Measurements from ENCODE around the gene MPND. TPM values are rescaled to one million over a fixed set of nuclear protein-coding genes. Genes with fewer than 3 reads are reported as not detected.
A peak's percentile ranks its signal among the peaks of the same experiment; 100 is the strongest.

MPND gene
- total RNA-seq (10 to 100 TPM; 10.3 to 11.0 TPM), total RNA-seq (2.2 to 22.7 (median 12.3) reads per million in 172 experiments)
- polyA plus RNA-seq (2013, experiment 1 of 2) = 14.6 TPM
- polyA plus RNA-seq (2013, experiment 2 of 2) = 15.8 TPM

GRCh38 chr19:4343370-4344307 is at the start of gene MPND:
TSS of gene MPND (plus strand) at chr19:4343562. CDS start at chr19:4343594, 32 bp downstream.
- CTCF ChIA-PET = interaction anchor here (0.5 to 3.6 kb wide), 9 partner anchors 9 to 101 kb away, joined by 3 to 27 read pairs (median 5); partner anchors contain the start of genes SH3GL1 and YJU2
- H3K36me3 Mint-ChIP-seq (ENCODE audit: low read depth) = peaks cover 18% of the 10 kb centered on the region
- no peaks in the 10 kb centered on the region for H3K27me3 Mint-ChIP-seq
- no peaks in the 10 kb centered on the region for H3K27me3 ChIP-seq (ENCODE audit: control insufficient read depth in 1 of 2, insufficient read depth in 2 of 2, low read length in 2 of 2)
- H3K9me3 Mint-ChIP-seq = no peaks in the 10 kb centered on the region
- no peak for TF ChIP-seq CTCF (IDR thresholded peaks at IDR 0.05)
- H3K9me3 ChIP-seq (ENCODE audit: control insufficient read depth in 1 of 2, insufficient read depth in 1 of 2, low read length in 2 of 2) = no peaks in the 10 kb centered on the region
- H3K36me3 ChIP-seq (ENCODE audit: insufficient read depth, low read length) = peaks cover 5% of the 10 kb centered on the region
- POLR2A ChIA-PET = interaction anchor here (0.9 to 2.9 kb wide), 27 partner anchors 9 to 581 kb away, joined by 3 to 43 read pairs (median 7); partner anchors contain the start of genes CHAF1A, DPP9, EEF2 and FSD1
- H3K4me3 Mint-ChIP-seq = peak within 1 kb of the TSS; percentile 91
- DNase-seq (peak; percentile 81 to 95 (median 93)), ATAC-seq (ENCODE audit: poor library complexity) (peak; percentile 65)
- H3K4me1 Mint-ChIP-seq (ENCODE audit: low read depth) = peaks cover 29% of the 10 kb centered on the region
- H3K4me1 ChIP-seq (ENCODE audit: insufficient read depth, low read length) = peaks cover 32% of the 10 kb centered on the region
- H3K4me3 ChIP-seq (ENCODE audit: low read length) = peak within 1 kb of the TSS; percentile 93
- intact Hi-C loops (cut with DNase I, micrococcal nuclease) = loop anchor here (1.0 to 5.0 kb wide), 7 partner anchors 41 to 294 kb away; partner anchors contain the start of genes TMIGD2 (in 2 of the 2), YJU2 (in 2 of the 2), ANKRD24 (in 1 of the 2) and CHAF1A (in 1 of the 2)
- H3K27ac Mint-ChIP-seq = peak within 1 kb of the TSS; percentile 83
- H3K27ac ChIP-seq (ENCODE audit: low read depth in 1 of 2, low read length in 2 of 2) = peak within 1 kb of the TSS; percentile 70 to 92

- Histone ChIP-seq H3K27me3 (ENCODE audit: control insufficient read depth in 1 of 2, insufficient read depth in 2 of 2, low read length in 2 of 2) (no peaks in the 10 kb centered on the region), H3K27ac (ENCODE audit: low read depth in 1 of 2, low read length in 2 of 2) (no peak overlapping the region), H3K4me1 (ENCODE audit: insufficient read depth, low read length) (peaks cover 11% of the 10 kb centered on the region), H3K36me3 (ENCODE audit: insufficient read depth, low read length) (peaks cover 2% of the 10 kb centered on the region), H3K4me3 (ENCODE audit: low read length) (no peak overlapping the region), H3K9me3 (ENCODE audit: control insufficient read depth in 1 of 2, insufficient read depth in 1 of 2, low read length in 2 of 2) (no peaks in the 10 kb centered on the region)
- ATAC-seq (ENCODE audit: poor library complexity) (no peak), DNase-seq (no peak)
- Mint-ChIP-seq H3K4me3 (no peak overlapping the region), H3K27me3 (no peaks in the 10 kb centered on the region), H3K4me1 (ENCODE audit: low read depth) (peaks cover 8% of the 10 kb centered on the region), H3K27ac (no peak overlapping the region), H3K9me3 (no peaks in the 10 kb centered on the region), H3K36me3 (ENCODE audit: low read depth) (peaks cover 27% of the 10 kb centered on the region)
- ChIA-PET CTCF (no interaction called here), POLR2A (no interaction called here)
- intact Hi-C loops (cut with DNase I, micrococcal nuclease) = no loop called here
- TF ChIP-seq CTCF (IDR thresholded peaks at IDR 0.05) = no peak
Measured at GRCh38 chr19:4294389-4294788, 49.0 kb upstream of the MPND start.

GRCh38 chr19:4295972-4296771 is 47.2 kb upstream of the MPND start:
- H3K36me3 Mint-ChIP-seq (ENCODE audit: low read depth) = peaks cover 23% of the 10 kb centered on the region
- no peak for TF ChIP-seq CTCF (IDR thresholded peaks at IDR 0.05)
- Histone ChIP-seq H3K4me1 (ENCODE audit: insufficient read depth, low read length) (peaks cover 14% of the 10 kb centered on the region), H3K36me3 (ENCODE audit: insufficient read depth, low read length) (peaks cover 2% of the 10 kb centered on the region), H3K9me3 (ENCODE audit: control insufficient read depth in 1 of 2, insufficient read depth in 1 of 2, low read length in 2 of 2) (no peaks in the 10 kb centered on the region), H3K27me3 (ENCODE audit: control insufficient read depth in 1 of 2, insufficient read depth in 2 of 2, low read length in 2 of 2) (no peaks in the 10 kb centered on the region), H3K4me3 (ENCODE audit: low read length) (no peak overlapping the region), H3K27ac (ENCODE audit: low read depth in 1 of 2, low read length in 2 of 2) (no peak overlapping the region)
- peak overlapping the region; percentile 30 for H3K27ac Mint-ChIP-seq
- H3K9me3 Mint-ChIP-seq = no peaks in the 10 kb centered on the region
- DNase-seq = no peak
- CTCF ChIA-PET = no interaction called here
- POLR2A ChIA-PET = no interaction called here
- no peak for ATAC-seq (ENCODE audit: poor library complexity)
- H3K4me3 Mint-ChIP-seq = no peak overlapping the region
- intact Hi-C loops (cut with DNase I, micrococcal nuclease) = no loop called here
- H3K27me3 Mint-ChIP-seq = no peaks in the 10 kb centered on the region
- peaks cover 16% of the 10 kb centered on the region for H3K4me1 Mint-ChIP-seq (ENCODE audit: low read depth)
